H1 (cell line): ENCODE data around the gene ULBP1. TPM values are rescaled to one million over a fixed set of nuclear protein-coding genes. Genes with fewer than 3 reads are reported as not detected.

Source experiments
- CTCF ChIA-PET: fragments of 300-600 bp; sonication (Branson Sonifier 250); formaldehyde crosslinking; loops from one replicate; lab custom pipeline; 2021; ENCODE audit not compliant: partially characterized antibody; lab: Charles Lee
- POLR2A ChIA-PET: fragments of 300-600 bp; sonication (Branson Sonifier 250); formaldehyde crosslinking; loops from one replicate; lab custom pipeline; 2021; ENCODE audit warnings: inconsistent platforms; ENCODE audit not compliant: partially characterized antibody; lab: Charles Lee
- DNase-seq, 2 experiments: peaks; one replicate each; pipeline versions ENCODE4 v3.0.0 to v3.0.0-alpha.2; 2010 to 2022; ENCODE audit warnings: low spot score in 2 of 2, low read depth in 1 of 2, mixed read lengths in 1 of 2
- FAIRE-seq: peaks from 2 replicates; lab custom pipeline; 2011; peaks lifted over from hg19 to GRCh38; lab: Jason Lieb, UNC
- H2AFZ ChIP-seq: 2 replicates; pipeline ENCODE4 v1.8.1; 2012; ENCODE audit warnings: low read length, inconsistent platforms
- H2AK5ac ChIP-seq: 2 replicates; pipeline ENCODE4 v1.6.1; 2013; ENCODE audit warnings: low read depth, low read length
- H2BK120ac ChIP-seq: replicated peaks from 2 replicates; pipeline ENCODE3; 2013; ENCODE audit warnings: low read depth, low read length, inconsistent platforms
- H2BK12ac ChIP-seq: 2 replicates; pipeline ENCODE4 v1.6.1; 2013; ENCODE audit warnings: low read depth, low read length
- H2BK15ac ChIP-seq: 2 replicates; pipeline ENCODE4 v1.6.1; 2013; ENCODE audit warnings: low read length
- H2BK20ac ChIP-seq: 2 replicates; pipeline ENCODE4 v1.6.1; 2013; ENCODE audit warnings: low read length
- H2BK5ac ChIP-seq: 2 replicates; pipeline ENCODE4 v1.6.1; 2013; ENCODE audit warnings: low read depth, low read length
- H3K14ac ChIP-seq: 2 replicates; pipeline ENCODE4 v1.6.1; 2013; ENCODE audit warnings: inconsistent platforms; ENCODE audit not compliant: insufficient read length
- H3K18ac ChIP-seq: 2 replicates; pipeline ENCODE4 v1.6.1; 2013; ENCODE audit warnings: low read length; ENCODE audit errors: extremely low read depth
- H3K23ac ChIP-seq: 2 replicates; pipeline ENCODE4 v1.6.1; 2013; ENCODE audit warnings: inconsistent platforms; ENCODE audit not compliant: insufficient read length
- H3K23me2 ChIP-seq: 2 replicates; pipeline ENCODE4 v1.6.1; 2013; ENCODE audit warnings: low read depth, low read length
- H3K27ac ChIP-seq: 2 replicates; pipeline ENCODE4 v1.6.1; 2011; ENCODE audit warnings: low read depth, low read length, inconsistent platforms
- H3K27me3 ChIP-seq, 4 experiments: replicated peaks in 1 of 4; 1 replicate in 1 of 4; 2 replicates in 3 of 4; pipeline versions ENCODE4 v1.6.1 to v1.8.1; 2011 to 2013; ENCODE audit warnings: low read length in 3 of 4, mild to moderate bottlenecking in 3 of 4, inconsistent platforms in 2 of 4, mixed read lengths in 2 of 4, moderate library complexity in 1 of 4; ENCODE audit not compliant: control insufficient read depth in 3 of 4, insufficient read depth in 3 of 4; ENCODE audit errors: extremely low read depth in 1 of 4
- H3K36me3 ChIP-seq, 4 experiments: 2 replicates each; pipeline versions ENCODE4 v1.6.1 to v1.8.1; 2011 to 2013; ENCODE audit warnings: mild to moderate bottlenecking in 4 of 4, low read length in 3 of 4, moderate library complexity in 2 of 4, control low read depth in 1 of 4, inconsistent platforms in 1 of 4; ENCODE audit not compliant: insufficient read depth in 4 of 4, control insufficient read depth in 2 of 4
- H3K4ac ChIP-seq: replicated peaks from 2 replicates; pipeline ENCODE3; 2013; ENCODE audit warnings: low read length, low read depth, mixed read lengths, inconsistent platforms; ENCODE audit not compliant: insufficient read length
- H3K4me1 ChIP-seq, 4 experiments: replicated peaks in 1 of 4; 1 replicate in 1 of 4; 2 replicates in 3 of 4; pipeline versions ENCODE4 v1.6.1 to v1.8.1; 2011 to 2013; ENCODE audit warnings: low read length in 3 of 4, inconsistent platforms in 2 of 4, mixed read lengths in 1 of 4; ENCODE audit not compliant: insufficient read depth in 4 of 4, control insufficient read depth in 3 of 4
- H3K4me2 ChIP-seq, 2 experiments: 2 replicates each; pipeline versions ENCODE4 v1.6.1 to v1.8.1; 2011 to 2013; ENCODE audit warnings: low read depth in 2 of 2, low read length in 2 of 2, control low read depth in 1 of 2, inconsistent platforms in 1 of 2, mild to moderate bottlenecking in 1 of 2; ENCODE audit not compliant: insufficient read depth in 1 of 2
- H3K4me3 ChIP-seq, 4 experiments: fragments of 200-600, 300-600 bp in 1 of 4; sonication (generic), shearing (Covaris generic), sonication (Bioruptor Twin) in 1 of 4; 2 replicates each; pipeline versions ENCODE4 v1.5.1 to v1.8.1; 2011 to 2016; ENCODE audit warnings: low read length in 4 of 4, low read depth in 3 of 4, control low read depth in 2 of 4, inconsistent platforms in 2 of 4, mild to moderate bottlenecking in 2 of 4, mixed read lengths in 1 of 4, moderate library complexity in 1 of 4; ENCODE audit not compliant: insufficient read depth in 2 of 4; ENCODE audit errors: extremely low read depth in 1 of 4
- H3K56ac ChIP-seq: replicated peaks from 2 replicates; pipeline ENCODE3; 2013; ENCODE audit warnings: low read depth, mild to moderate bottlenecking, mixed read lengths, low read length, inconsistent platforms; ENCODE audit not compliant: insufficient read length
- H3K79me1 ChIP-seq: 2 replicates; pipeline ENCODE4 v1.6.1; 2013; ENCODE audit warnings: low read depth, low read length, control low read depth
- H3K79me2 ChIP-seq, 2 experiments: 2 replicates each; pipeline versions ENCODE4 v1.6.1 to v1.8.1; 2012 to 2013; ENCODE audit warnings: low read length in 2 of 2, mild to moderate bottlenecking in 2 of 2, inconsistent platforms in 1 of 2; ENCODE audit not compliant: insufficient read depth in 2 of 2, control insufficient read depth in 1 of 2
- H3K9ac ChIP-seq, 4 experiments: replicated peaks in 1 of 4; 1 replicate in 1 of 4; 2 replicates in 3 of 4; pipeline versions ENCODE4 v1.6.1 to v1.8.1; 2011 to 2013; ENCODE audit warnings: low read depth in 3 of 4, low read length in 3 of 4, control low read depth in 2 of 4, mild to moderate bottlenecking in 2 of 4, moderate library complexity in 2 of 4, inconsistent platforms in 1 of 4; ENCODE audit errors: extremely low read depth in 1 of 4
- H3K9me3 ChIP-seq, 2 experiments: 2 replicates each; pipeline versions ENCODE4 v1.6.1 to v1.8.1; 2012 to 2013; ENCODE audit warnings: mild to moderate bottlenecking in 2 of 2, moderate library complexity in 2 of 2, control low read depth in 1 of 2, inconsistent platforms in 1 of 2, low read depth in 1 of 2, low read length in 1 of 2, mixed read lengths in 1 of 2; ENCODE audit not compliant: insufficient read depth in 2 of 2
- H4K20me1 ChIP-seq, 2 experiments: replicated peaks in 1 of 2; 2 replicates each; pipeline versions ENCODE3 to v1.8.1; 2011 to 2013; ENCODE audit warnings: inconsistent platforms in 2 of 2, low read length in 2 of 2, mild to moderate bottlenecking in 1 of 2; ENCODE audit not compliant: insufficient read depth in 2 of 2, control insufficient read depth in 1 of 2
- H4K5ac ChIP-seq: 2 replicates; pipeline ENCODE4 v1.6.1; 2013; ENCODE audit warnings: low read length, low read depth, mixed read lengths, inconsistent platforms; ENCODE audit not compliant: insufficient read length
- H4K8ac ChIP-seq: 2 replicates; pipeline ENCODE4 v1.8.0; 2013; ENCODE audit warnings: mild to moderate bottlenecking, moderate library complexity, low read length, inconsistent platforms; ENCODE audit not compliant: insufficient read depth; ENCODE audit errors: extremely low read depth
- H4K91ac ChIP-seq: replicated peaks from 2 replicates; pipeline ENCODE3; 2013; ENCODE audit warnings: low read length, mixed read lengths, inconsistent platforms; ENCODE audit not compliant: insufficient read length
- SAP30 ChIP-seq: fragments of 300-600 bp; sonication (generic); IDR thresholded peaks from 2 replicates; pipeline ENCODE4 v1.7.1; 2012; ENCODE audit warnings: low read length, moderate library complexity, mild to moderate bottlenecking, inconsistent platforms; ENCODE audit not compliant: insufficient read depth, insufficient replicate concordance
- WGBS, 2 experiments: shearing (Covaris generic) in 1 of 2; methylation state at CpG; one replicate each; pipeline versions ENCODE4 v1.1.6 to v1.1.7; 2013 to 2015; ENCODE audit warnings: low lambda C conversion rate in 2 of 2, mixed read lengths in 2 of 2, inconsistent platforms in 1 of 2, low coverage in 1 of 2, missing lambda C conversion rate in 1 of 2; ENCODE audit not compliant: insufficient replicate concordance in 2 of 2, insufficient coverage in 1 of 2, insufficient read length in 1 of 2; ENCODE audit errors: extremely low coverage in 1 of 2, missing lambda C conversion rate in 1 of 2; 5-methylcytosine and 5-hydroxymethylcytosine counted together
- polyA plus RNA-seq, 7 experiments: library from polyadenylated mRNA; depleted of rRNA in 3 of 7; stranded (reverse) in 5 of 7; unstranded in 2 of 7; fragments of >200 nt in 5 of 7; fragments of 200-250 nt in 2 of 7; gene quantifications; 1 replicate in 5 of 7; 2 replicates in 1 of 7; 4 replicates in 1 of 7; pipeline versions ENCODE4 v1.2.1 to v1.2.3, GENCODE V29; 2011 to 2013; ENCODE audit warnings: missing spikeins in 2 of 7, mixed read lengths in 2 of 7
- total RNA-seq: library from RNA; stranded (reverse); fragmentation: NEBNext Ultra II Directional; extraction: Animal tissue kit (Norgen Biotek cat#: 25700); gene quantifications from 2 replicates; pipeline ENCODE4 v1.2.1, GENCODE V29; 2021

Gene ULBP1
- total and polyA plus RNA-seq, 2 of the 8 experiments (the other 6 are each of a cell fraction or from before 2014, with no cell fraction given), result 0.32 to 0.60 TPM

DNA sequence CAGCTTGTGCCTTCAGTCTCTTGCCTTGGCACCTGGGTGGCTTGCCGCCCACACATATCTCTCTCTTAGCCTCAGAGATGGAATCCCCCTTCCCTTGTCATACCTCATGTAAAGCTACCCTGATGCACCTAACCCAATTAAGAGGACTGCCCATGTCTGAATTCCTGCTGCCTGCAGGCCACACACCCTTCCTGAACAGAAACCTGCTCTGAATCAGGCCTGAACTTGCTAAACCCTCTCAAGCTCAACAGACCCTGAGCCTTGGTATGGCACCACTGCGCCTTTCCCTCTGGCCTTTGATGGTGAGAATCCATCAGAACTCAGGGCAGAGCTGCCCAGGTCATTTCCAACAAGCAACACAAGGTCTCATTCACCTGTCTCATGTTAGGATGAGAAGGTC, 46.1 kb upstream of the ULBP1 start:
- Histone ChIP-seq H4K20me1 (peaks cover 0 to 2% of the 10 kb centered on the region in 2 experiments), H2BK12ac (no peak overlapping the region), H2BK15ac (no peak overlapping the region), H3K4me1 (peaks cover 0 to 5% (median 0%) of the 10 kb centered on the region in 4 experiments; a peak in 1 of 7 replicates), H3K4ac (no peak overlapping the region), H3K18ac (no peak overlapping the region), H2BK20ac (no peak overlapping the region), H2AFZ (no peak overlapping the region), H3K14ac (no peak overlapping the region), H3K9ac (no peak overlapping the region), H3K23me2 (peaks cover 4% of the 10 kb centered on the region; the same call in 1 of the 2 replicates), H3K27ac (no peak overlapping the region), H2BK5ac (no peak overlapping the region), H3K4me3 (no peak overlapping the region), H3K27me3 (peaks cover 14 to 26% (median 24%) of the 10 kb centered on the region in 4 experiments), H3K4me2 (no peak overlapping the region), H4K5ac (no peak overlapping the region), H3K56ac (no peak overlapping the region), H3K9me3 (no peaks in the 10 kb centered on the region), H3K79me2 (no peaks in the 10 kb centered on the region), H3K36me3 (no peaks in the 10 kb centered on the region), H3K23ac (no peak overlapping the region), H4K91ac (no peak overlapping the region), H3K79me1 (no peaks in the 10 kb centered on the region), H4K8ac (no peak overlapping the region), H2AK5ac (no peak overlapping the region), H2BK120ac (no peak overlapping the region)
- WGBS, 2 experiments, result 75% methylated on average over 2 of the region's 2 CpGs; no CpG with 5 or more reads in 1 of the 2 experiments
- DNase-seq (no peak), FAIRE-seq (no peak)
- no peak for TF ChIP-seq SAP30
- POLR2A ChIA-PET, result no interaction called here
- CTCF ChIA-PET, result interaction anchor here (0.6 to 4.1 kb wide), 21 partner anchors 9 to 1285 kb away, joined by 3 to 20 read pairs (median 4); partner anchors contain the start of gene RAET1E
